ENCODE data around the gene MAGEB2.

DNA sequence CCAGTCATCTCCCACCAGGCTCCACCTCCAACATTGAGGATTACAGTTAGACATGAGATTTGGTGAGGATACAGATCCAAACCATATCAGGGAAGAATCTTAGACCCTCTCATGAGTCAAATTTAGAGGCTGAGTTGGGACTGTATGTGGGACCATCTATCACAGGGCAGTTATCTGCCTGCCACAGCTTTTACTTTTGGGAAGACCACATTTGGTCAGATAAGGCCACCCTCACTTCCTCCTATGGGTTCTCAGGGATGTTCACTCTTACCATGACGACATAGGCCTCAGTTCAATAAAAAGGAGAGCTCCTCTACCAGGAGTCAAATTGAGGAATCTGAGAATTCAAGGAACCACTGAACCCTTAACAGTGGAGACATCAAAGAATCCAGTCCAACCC, 2.1 kb downstream of the MAGEB2 start:
- TF ChIP-seq RAD21 (IDR thresholded peaks at IDR 0.05; ENCODE audit: low read depth) = no peak
- TF ChIP-seq TAF1 (IDR thresholded peaks at IDR 0.05; ENCODE audit: low read depth) = no peak
- TF ChIP-seq, protein P1, sequence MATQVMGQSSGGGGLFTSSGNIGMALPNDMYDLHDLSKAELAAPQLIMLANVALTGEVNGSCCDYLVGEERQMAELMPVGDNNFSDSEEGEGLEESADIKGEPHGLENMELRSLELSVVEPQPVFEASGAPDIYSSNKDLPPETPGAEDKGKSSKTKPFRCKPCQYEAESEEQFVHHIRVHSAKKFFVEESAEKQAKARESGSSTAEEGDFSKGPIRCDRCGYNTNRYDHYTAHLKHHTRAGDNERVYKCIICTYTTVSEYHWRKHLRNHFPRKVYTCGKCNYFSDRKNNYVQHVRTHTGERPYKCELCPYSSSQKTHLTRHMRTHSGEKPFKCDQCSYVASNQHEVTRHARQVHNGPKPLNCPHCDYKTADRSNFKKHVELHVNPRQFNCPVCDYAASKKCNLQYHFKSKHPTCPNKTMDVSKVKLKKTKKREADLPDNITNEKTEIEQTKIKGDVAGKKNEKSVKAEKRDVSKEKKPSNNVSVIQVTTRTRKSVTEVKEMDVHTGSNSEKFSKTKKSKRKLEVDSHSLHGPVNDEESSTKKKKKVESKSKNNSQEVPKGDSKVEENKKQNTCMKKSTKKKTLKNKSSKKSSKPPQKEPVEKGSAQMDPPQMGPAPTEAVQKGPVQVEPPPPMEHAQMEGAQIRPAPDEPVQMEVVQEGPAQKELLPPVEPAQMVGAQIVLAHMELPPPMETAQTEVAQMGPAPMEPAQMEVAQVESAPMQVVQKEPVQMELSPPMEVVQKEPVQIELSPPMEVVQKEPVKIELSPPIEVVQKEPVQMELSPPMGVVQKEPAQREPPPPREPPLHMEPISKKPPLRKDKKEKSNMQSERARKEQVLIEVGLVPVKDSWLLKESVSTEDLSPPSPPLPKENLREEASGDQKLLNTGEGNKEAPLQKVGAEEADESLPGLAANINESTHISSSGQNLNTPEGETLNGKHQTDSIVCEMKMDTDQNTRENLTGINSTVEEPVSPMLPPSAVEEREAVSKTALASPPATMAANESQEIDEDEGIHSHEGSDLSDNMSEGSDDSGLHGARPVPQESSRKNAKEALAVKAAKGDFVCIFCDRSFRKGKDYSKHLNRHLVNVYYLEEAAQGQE (IDR thresholded peaks at IDR 0.05; ENCODE audit: low read depth) = no peak
- TF ChIP-seq, protein P2, sequence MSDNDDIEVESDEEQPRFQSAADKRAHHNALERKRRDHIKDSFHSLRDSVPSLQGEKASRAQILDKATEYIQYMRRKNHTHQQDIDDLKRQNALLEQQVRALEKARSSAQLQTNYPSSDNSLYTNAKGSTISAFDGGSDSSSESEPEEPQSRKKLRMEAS (IDR thresholded peaks at IDR 0.05) = no peak
- TF ChIP-seq TEAD4 (IDR thresholded peaks at IDR 0.05) = no peak
- TF ChIP-seq CREB1 (IDR thresholded peaks at IDR 0.05; ENCODE audit: low read depth) = no peak
- no peak for TF ChIP-seq EP300 (IDR thresholded peaks at IDR 0.05; ENCODE audit: borderline replicate concordance)
- TF ChIP-seq YY1 (IDR thresholded peaks at IDR 0.05; ENCODE audit: low read depth) = no peak
- TF ChIP-seq FOXM1 (IDR thresholded peaks at IDR 0.05; ENCODE audit: borderline replicate concordance, low read depth) = no peak
- no peak for TF ChIP-seq CEBPB (IDR thresholded peaks at IDR 0.05)
- TF ChIP-seq NFIC (IDR thresholded peaks at IDR 0.05) = no peak
- no peak for TF ChIP-seq EGR1 (IDR thresholded peaks at IDR 0.05)
- TF ChIP-seq, protein P3, sequence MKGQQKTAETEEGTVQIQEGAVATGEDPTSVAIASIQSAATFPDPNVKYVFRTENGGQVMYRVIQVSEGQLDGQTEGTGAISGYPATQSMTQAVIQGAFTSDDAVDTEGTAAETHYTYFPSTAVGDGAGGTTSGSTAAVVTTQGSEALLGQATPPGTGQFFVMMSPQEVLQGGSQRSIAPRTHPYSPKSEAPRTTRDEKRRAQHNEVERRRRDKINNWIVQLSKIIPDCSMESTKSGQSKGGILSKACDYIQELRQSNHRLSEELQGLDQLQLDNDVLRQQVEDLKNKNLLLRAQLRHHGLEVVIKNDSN (IDR thresholded peaks at IDR 0.05) = no peak
- TF ChIP-seq TCF12 (IDR thresholded peaks at IDR 0.05; ENCODE audit: low read depth) = no peak

All from Ishikawa (cell line).